ENCODE measurements around the gene ABCA12.
"Not testable (repeated sequence)": the region's sequence is repeated elsewhere in the genome, so short reads cannot be mapped to it uniquely, and the experiment has no call there.

The ABCA12 gene

GRCh38 chr2:215138479-215138878 is at the start of gene ABCA12:
TSS of gene ABCA12 (minus strand) at chr2:215138626. CDS start at chr2:215138208, 418 bp downstream.
- no peak within 1 kb of the TSS for H3K4me3 ChIP-seq (ENCODE audit: low read depth, low read length)
- no peak within 1 kb of the TSS for H3K27ac ChIP-seq
- no peaks in the 10 kb centered on the region for H3K36me3 ChIP-seq (replicated peaks)
- DNase-seq, result no peak
- TF ChIP-seq CTCF (IDR thresholded peaks at IDR 0.05; ENCODE audit: low read depth, low read length, missing control alignments), result no peak
- no peaks in the 10 kb centered on the region for H3K27me3 ChIP-seq (replicated peaks)
- in situ Hi-C loops (cut with HindIII; ENCODE audit: low pct_ligation_motif_present, low sequenced_read_pairs), result no loop called here

- TF ChIP-seq CTCF (IDR thresholded peaks at IDR 0.05; ENCODE audit: low read depth, low read length, missing control alignments), result no peak
- H3K27me3 ChIP-seq (replicated peaks), result no peaks in the 10 kb centered on the region
- H3K27ac ChIP-seq, result no peak overlapping the region
- H3K36me3 ChIP-seq (replicated peaks), result no peaks in the 10 kb centered on the region
- in situ Hi-C loops (cut with HindIII; ENCODE audit: low pct_ligation_motif_present, low sequenced_read_pairs), result no loop called here
- DNase-seq, result peak; percentile 42
- H3K4me3 ChIP-seq (ENCODE audit: low read depth, low read length), result no peak overlapping the region
These were observed 49.7 kb upstream of the ABCA12 start for GRCh38 chr2:215188078-215188477.

- Histone ChIP-seq H3K36me3 (replicated peaks) (no peaks in the 10 kb centered on the region), H3K27me3 (replicated peaks) (no peaks in the 10 kb centered on the region), H3K27ac (no peak overlapping the region), H3K4me3 (ENCODE audit: low read depth, low read length) (no peak overlapping the region)
- no peak for TF ChIP-seq CTCF (IDR thresholded peaks at IDR 0.05; ENCODE audit: low read depth, low read length, missing control alignments)
- in situ Hi-C loops (cut with HindIII; ENCODE audit: low pct_ligation_motif_present, low sequenced_read_pairs), result no loop called here
- no peak for DNase-seq
These were observed 47.6 kb upstream of the ABCA12 start for GRCh38 chr2:215186021-215186420.

- Histone ChIP-seq H3K4me3 (ENCODE audit: low read depth, low read length) (no peak overlapping the region), H3K27ac (no peak overlapping the region), H3K36me3 (replicated peaks) (no peaks in the 10 kb centered on the region), H3K27me3 (replicated peaks) (no peaks in the 10 kb centered on the region)
- no peak for DNase-seq
- TF ChIP-seq CTCF (IDR thresholded peaks at IDR 0.05; ENCODE audit: low read depth, low read length, missing control alignments), result no peak
- in situ Hi-C loops (cut with HindIII; ENCODE audit: low pct_ligation_motif_present, low sequenced_read_pairs), result no loop called here
These were observed 39.7 kb upstream of the ABCA12 start for GRCh38 chr2:215178121-215178520.

GRCh38 chr2:215171796-215172195 is 33.4 kb upstream of the ABCA12 start:
- no peak overlapping the region for H3K27ac ChIP-seq
- H3K27me3 ChIP-seq (replicated peaks), result no peaks in the 10 kb centered on the region
- no peak for TF ChIP-seq CTCF (IDR thresholded peaks at IDR 0.05; ENCODE audit: low read depth, low read length, missing control alignments)
- no peak overlapping the region for H3K4me3 ChIP-seq (ENCODE audit: low read depth, low read length)
- no peak for DNase-seq
- no peaks in the 10 kb centered on the region for H3K36me3 ChIP-seq (replicated peaks)
- in situ Hi-C loops (cut with HindIII; ENCODE audit: low pct_ligation_motif_present, low sequenced_read_pairs), result no loop called here

- no peak for TF ChIP-seq CTCF (IDR thresholded peaks at IDR 0.05; ENCODE audit: low read depth, low read length, missing control alignments)
- DNase-seq, result peak; percentile 1
- Histone ChIP-seq H3K27me3 (replicated peaks) (no peaks in the 10 kb centered on the region), H3K36me3 (replicated peaks) (no peaks in the 10 kb centered on the region), H3K4me3 (ENCODE audit: low read depth, low read length) (peak overlapping the region; percentile 30), H3K27ac (no peak overlapping the region)
- in situ Hi-C loops (cut with HindIII; ENCODE audit: low pct_ligation_motif_present, low sequenced_read_pairs), result no loop called here
These were observed 32.7 kb upstream of the ABCA12 start for GRCh38 chr2:215171151-215171550.

- H3K4me3 ChIP-seq (ENCODE audit: low read depth, low read length); H3K27ac ChIP-seq; H3K36me3 ChIP-seq (replicated peaks); H3K27me3 ChIP-seq (replicated peaks); in situ Hi-C loops (cut with HindIII; ENCODE audit: low pct_ligation_motif_present, low sequenced_read_pairs); DNase-seq: not testable (repeated sequence)
These were observed 28.1 kb upstream of the ABCA12 start for GRCh38 chr2:215166505-215166904.

GRCh38 chr2:215163319-215163718 is 24.9 kb upstream of the ABCA12 start:
- H3K4me3 ChIP-seq (ENCODE audit: low read depth, low read length); DNase-seq; H3K36me3 ChIP-seq (replicated peaks); in situ Hi-C loops (cut with HindIII; ENCODE audit: low pct_ligation_motif_present, low sequenced_read_pairs); H3K27me3 ChIP-seq (replicated peaks); H3K27ac ChIP-seq: not testable (repeated sequence)

Measured in brain microvascular endothelial cell (primary cell).